ENCODE measurements around the gene NXT1. TPM values are rescaled to one million over a fixed set of nuclear protein-coding genes. Genes with fewer than 3 reads are reported as not detected.

Gene NXT1
- total and polyA plus RNA-seq, 2 donors (not counting 1 experiment from before 2014, with no cell fraction given), result 14.1 to 17.2 TPM

GRCh38 chr20:23399568-23400241, 49.1 kb downstream of the NXT1 start:
- H2AFZ ChIP-seq (ENCODE audit: low read length), result no peak overlapping the region
- no peak overlapping the region for H3K9ac ChIP-seq (ENCODE audit: insufficient read depth, low read length)
- no peak for TF ChIP-seq EZH2 (IDR thresholded peaks at IDR 0.05; ENCODE audit: low read length, missing control alignments)
- no peak for TF ChIP-seq CTCF (conservative IDR thresholded peaks at IDR 0.05 in 1 of 2, IDR thresholded peaks at IDR 0.05 in 1 of 2; ENCODE audit: low read depth in 1 of 2, low read length in 2 of 2)
- no peaks in the 10 kb centered on the region for H4K20me1 ChIP-seq (ENCODE audit: control insufficient read depth, extremely low read depth, insufficient read depth, low read length)
- no peak overlapping the region for H3K4me3 ChIP-seq (replicated peaks in 1 of 4; ENCODE audit: control extremely low read depth in 1 of 4, insufficient read depth in 1 of 4, low read depth in 3 of 4, low read length in 4 of 4)
- H3K4me1 ChIP-seq (ENCODE audit: control insufficient read depth, extremely low read depth, insufficient read depth, low read length), result peaks cover 3% of the 10 kb centered on the region
- no peaks in the 10 kb centered on the region for H3K9me3 ChIP-seq (ENCODE audit: control insufficient read depth, insufficient read depth, low read depth, low read length)
- H3K4me2 ChIP-seq (ENCODE audit: extremely low read depth, insufficient read depth, low read length), result no peak overlapping the region
- H3K36me3 ChIP-seq (ENCODE audit: control insufficient read depth, insufficient read depth, low read length), result no peaks in the 10 kb centered on the region
- peak in 1 of 2 donors; percentile 86 for DNase-seq (ENCODE audit: low read depth in 2 of 2)
- peaks cover 14% of the 10 kb centered on the region for H3K79me2 ChIP-seq (ENCODE audit: control insufficient read depth, insufficient read depth, low read length)
- no peaks in the 10 kb centered on the region for H3K27me3 ChIP-seq (ENCODE audit: control insufficient read depth, insufficient read depth, low read length)
- H3K27ac ChIP-seq (ENCODE audit: insufficient read depth, low read length), result peak overlapping the region; percentile 34

GRCh38 chr20:23401051-23401450, 50.5 kb downstream of the NXT1 start:
- Histone ChIP-seq H3K27ac (ENCODE audit: insufficient read depth, low read length) (no peak overlapping the region), H3K27me3 (ENCODE audit: control insufficient read depth, insufficient read depth, low read length) (no peaks in the 10 kb centered on the region), H4K20me1 (ENCODE audit: control insufficient read depth, extremely low read depth, insufficient read depth, low read length) (no peaks in the 10 kb centered on the region), H3K4me2 (ENCODE audit: extremely low read depth, insufficient read depth, low read length) (no peak overlapping the region), H3K9me3 (ENCODE audit: control insufficient read depth, insufficient read depth, low read depth, low read length) (no peaks in the 10 kb centered on the region), H3K9ac (ENCODE audit: insufficient read depth, low read length) (no peak overlapping the region), H2AFZ (ENCODE audit: low read length) (no peak overlapping the region), H3K4me1 (ENCODE audit: control insufficient read depth, extremely low read depth, insufficient read depth, low read length) (peaks cover 3% of the 10 kb centered on the region), H3K4me3 (replicated peaks in 1 of 4; ENCODE audit: control extremely low read depth in 1 of 4, insufficient read depth in 1 of 4, low read depth in 3 of 4, low read length in 4 of 4) (no peak overlapping the region), H3K79me2 (ENCODE audit: control insufficient read depth, insufficient read depth, low read length) (peaks cover 24% of the 10 kb centered on the region), H3K36me3 (ENCODE audit: control insufficient read depth, insufficient read depth, low read length) (no peaks in the 10 kb centered on the region)
- TF ChIP-seq EZH2 (IDR thresholded peaks at IDR 0.05; ENCODE audit: low read length, missing control alignments) (no peak), CTCF (conservative IDR thresholded peaks at IDR 0.05 in 1 of 2, IDR thresholded peaks at IDR 0.05 in 1 of 2; ENCODE audit: low read depth in 1 of 2, low read length in 2 of 2) (no peak)
- no peak for DNase-seq (ENCODE audit: low read depth in 2 of 2)

- no peaks in the 10 kb centered on the region for H4K20me1 ChIP-seq (ENCODE audit: control insufficient read depth, extremely low read depth, insufficient read depth, low read length)
- peaks cover 3% of the 10 kb centered on the region for H3K4me1 ChIP-seq (ENCODE audit: control insufficient read depth, extremely low read depth, insufficient read depth, low read length)
- H3K36me3 ChIP-seq (ENCODE audit: control insufficient read depth, insufficient read depth, low read length), result no peaks in the 10 kb centered on the region
- H3K4me2 ChIP-seq (ENCODE audit: extremely low read depth, insufficient read depth, low read length), result no peak overlapping the region
- peak in 1 of 2 donors; percentile 40 for DNase-seq (ENCODE audit: low read depth in 2 of 2)
- no peaks in the 10 kb centered on the region for H3K9me3 ChIP-seq (ENCODE audit: control insufficient read depth, insufficient read depth, low read depth, low read length)
- no peak overlapping the region for H3K4me3 ChIP-seq (replicated peaks in 1 of 4; ENCODE audit: control extremely low read depth in 1 of 4, insufficient read depth in 1 of 4, low read depth in 3 of 4, low read length in 4 of 4)
- TF ChIP-seq EZH2 (IDR thresholded peaks at IDR 0.05; ENCODE audit: low read length, missing control alignments) (no peak), CTCF (conservative IDR thresholded peaks at IDR 0.05 in 1 of 2, IDR thresholded peaks at IDR 0.05 in 1 of 2; ENCODE audit: low read depth in 1 of 2, low read length in 2 of 2) (no peak)
- no peaks in the 10 kb centered on the region for H3K27me3 ChIP-seq (ENCODE audit: control insufficient read depth, insufficient read depth, low read length)
- H2AFZ ChIP-seq (ENCODE audit: low read length), result no peak overlapping the region
- H3K9ac ChIP-seq (ENCODE audit: insufficient read depth, low read length), result no peak overlapping the region
- no peak overlapping the region for H3K27ac ChIP-seq (ENCODE audit: insufficient read depth, low read length)
- H3K79me2 ChIP-seq (ENCODE audit: control insufficient read depth, insufficient read depth, low read length), result peaks cover 41% of the 10 kb centered on the region
Observed at GRCh38 chr20:23403751-23404150, 53.2 kb downstream of the NXT1 start.
